GM18505 (cell line): ENCODE measurements around the gene PIGL.
"Not testable (repeated sequence)": the region's sequence is repeated elsewhere in the genome, so short reads cannot be mapped to it uniquely, and the experiment has no call there.

ENCODE experiments used
- ATAC-seq: cut with Tn5 transposase; IDR thresholded peaks from one replicate; pipeline ENCODE4 v1.9.1; 2021; ENCODE audit not compliant: unreplicated experiment
- POLR2A ChIP-seq: IDR thresholded peaks from 4 replicates; pipeline ENCODE4 v1.6.1; 2011; ENCODE audit warnings: borderline replicate concordance; ENCODE audit not compliant: insufficient read depth, insufficient read length; ENCODE audit errors: extremely low read depth

PIGL gene

GRCh38 chr17:16273499-16273898, 56.5 kb downstream of the PIGL start:
- ATAC-seq, result no peak

GRCh38 chr17:16273929-16274339, 56.9 kb downstream of the PIGL start:
- TF ChIP-seq POLR2A, result no peak

More at GRCh38 chr17:16273499-16273898, 56.5 kb downstream of the PIGL start:
- no peak for TF ChIP-seq POLR2A

GRCh38 chr17:16275024-16275423, 58.0 kb downstream of the PIGL start:
- ATAC-seq, result no peak

More at GRCh38 chr17:16273929-16274339, 56.9 kb downstream of the PIGL start:
- ATAC-seq, result no peak

GRCh38 chr17:16277163-16277562, 60.2 kb downstream of the PIGL start:
- no peak for TF ChIP-seq POLR2A
- no peak for ATAC-seq

More at GRCh38 chr17:16275024-16275423, 58.0 kb downstream of the PIGL start:
- TF ChIP-seq POLR2A, result no peak

- ATAC-seq, result no peak
- TF ChIP-seq POLR2A, result no peak
These were observed 64.3 kb downstream of the PIGL start for GRCh38 chr17:16281351-16281750.

GRCh38 chr17:16282522-16282921, 65.5 kb downstream of the PIGL start:
- ATAC-seq, result no peak
- no peak for TF ChIP-seq POLR2A

- no peak for TF ChIP-seq POLR2A
- ATAC-seq, result no peak
These were observed 66.7 kb downstream of the PIGL start for GRCh38 chr17:16283705-16284104.

- no peak for ATAC-seq
These were observed 68.6 kb downstream of the PIGL start for GRCh38 chr17:16285646-16286008.

GRCh38 chr17:16286009-16286946, 69.3 kb downstream of the PIGL start:
- TF ChIP-seq POLR2A, result peak; percentile 92
- peak; percentile 65 for ATAC-seq

More at GRCh38 chr17:16285646-16286008, 68.6 kb downstream of the PIGL start:
- TF ChIP-seq POLR2A, result no peak

- ATAC-seq, result peak; percentile 41
- peak; percentile 50 for TF ChIP-seq POLR2A
These were observed 70.0 kb downstream of the PIGL start for GRCh38 chr17:16286947-16287562.

- ATAC-seq, result no peak
- TF ChIP-seq POLR2A, result no peak
These were observed 70.6 kb downstream of the PIGL start for GRCh38 chr17:16287563-16288027.

- no peak for ATAC-seq
- no peak for TF ChIP-seq POLR2A
These were observed 72.0 kb downstream of the PIGL start for GRCh38 chr17:16288860-16289571.

- TF ChIP-seq POLR2A, result no peak
- no peak for ATAC-seq
These were observed 76.9 kb downstream of the PIGL start for GRCh38 chr17:16293931-16294330.

- no peak for TF ChIP-seq POLR2A
- no peak for ATAC-seq
These were observed 77.5 kb downstream of the PIGL start for GRCh38 chr17:16294560-16294959.

- ATAC-seq, result not testable (repeated sequence)
These were observed 79.1 kb downstream of the PIGL start for GRCh38 chr17:16296072-16296471.
